HG03575 (cell line): ENCODE measurements around the gene MYO3B.
"Not testable (repeated sequence)": the region's sequence is repeated elsewhere in the genome, so short reads cannot be mapped to it uniquely, and the experiment has no call there.

Experiments used
- ATAC-seq: cut with Tn5 transposase; IDR thresholded peaks from one replicate; pipeline ENCODE4 v1.9.1; 2021; ENCODE audit not compliant: unreplicated experiment, insufficient number of reproducible peaks, low FRiP score; ENCODE audit errors: extremely low read depth

MYO3B gene

DNA sequence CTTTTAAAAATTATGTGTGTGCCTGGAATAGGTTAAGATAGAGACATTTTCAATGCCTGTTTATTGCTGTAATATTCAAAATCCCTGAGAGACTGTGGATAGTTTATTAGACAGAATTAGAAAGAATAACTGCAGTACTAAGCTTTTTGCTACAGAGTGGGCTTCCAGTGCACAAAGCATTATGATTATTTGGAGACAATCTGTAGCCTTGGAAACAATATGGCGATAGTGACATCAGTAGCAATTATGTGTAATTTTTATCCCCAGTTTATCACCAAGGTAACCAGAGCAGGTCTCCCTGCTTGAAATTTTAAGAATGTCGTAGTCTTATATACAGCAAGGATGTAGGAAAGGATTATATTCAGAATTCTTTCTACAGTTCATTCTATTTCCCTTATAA is 100.0 kb downstream of the MYO3B start:
- no peak for ATAC-seq

GRCh38 chr2:170279615-170280014 is 101.7 kb downstream of the MYO3B start:
- not testable (repeated sequence) for ATAC-seq

GRCh38 chr2:170282851-170283250 is 104.9 kb downstream of the MYO3B start:
- no peak for ATAC-seq

DNA sequence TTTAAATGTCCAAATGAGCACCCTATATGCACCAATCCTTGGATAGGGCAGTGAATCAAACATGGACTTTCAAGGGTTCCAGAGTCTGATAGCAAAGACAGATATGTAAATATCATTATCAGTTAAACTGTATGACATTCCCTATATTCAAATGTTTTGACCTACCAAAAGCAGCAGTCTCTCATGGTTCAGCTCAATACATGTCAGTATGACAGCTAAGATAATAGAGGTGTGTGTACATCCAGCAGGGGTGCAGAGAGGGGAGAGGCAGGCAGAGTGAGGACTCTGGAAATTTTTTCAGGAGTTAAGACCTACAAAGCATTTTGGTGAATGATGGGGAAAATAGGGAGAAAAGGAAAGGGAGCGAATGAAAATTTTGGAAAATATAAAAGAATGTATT is 106.3 kb downstream of the MYO3B start:
- no peak for ATAC-seq

GRCh38 chr2:170288859-170289258 is 110.9 kb downstream of the MYO3B start:
- no peak for ATAC-seq

DNA sequence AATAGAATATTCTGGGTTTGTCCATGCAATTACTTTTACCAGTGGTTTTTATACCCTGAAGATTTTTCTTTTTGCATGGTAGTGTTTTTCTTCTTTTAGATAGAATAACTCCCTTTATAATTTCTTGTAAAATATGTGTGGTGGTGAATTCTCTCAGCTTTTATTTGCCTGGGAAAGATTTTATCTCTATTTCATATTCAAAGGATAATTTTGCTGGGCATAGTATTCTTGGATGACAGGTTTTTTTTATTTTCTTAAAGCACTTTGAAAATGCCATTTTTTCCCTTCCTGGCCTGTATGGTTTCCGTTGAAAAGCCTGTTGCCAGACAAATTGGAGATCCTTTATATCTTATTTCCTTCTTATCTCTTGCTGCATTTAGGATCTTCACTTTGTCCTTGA is 113.5 kb downstream of the MYO3B start:
- no peak for ATAC-seq

- ATAC-seq = no peak
Observed at GRCh38 chr2:170292415-170292814, 114.5 kb downstream of the MYO3B start.

DNA sequence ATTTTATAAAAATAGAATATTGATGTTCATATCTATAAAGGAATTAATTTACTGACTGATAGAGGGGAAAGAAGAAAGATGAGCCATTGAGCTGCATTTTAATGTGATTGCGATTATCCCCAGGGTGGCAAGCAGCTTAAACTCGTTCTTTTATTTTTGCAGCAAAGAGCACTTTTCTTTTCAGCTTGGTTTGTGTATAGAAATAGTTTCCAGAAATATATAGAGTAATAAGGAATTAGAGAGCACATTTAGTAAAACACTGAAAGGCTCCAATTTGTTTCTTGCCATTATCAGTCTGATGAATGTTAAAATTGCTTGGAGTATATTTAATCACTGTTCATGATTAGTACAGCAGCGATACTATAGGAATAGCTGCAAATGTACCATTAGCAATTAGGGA is 119.5 kb downstream of the MYO3B start:
- no peak for ATAC-seq

- ATAC-seq = peak; percentile 82
Observed at GRCh38 chr2:170298115-170298514, 120.2 kb downstream of the MYO3B start.

- no peak for ATAC-seq
Observed at GRCh38 chr2:170298861-170299429, 121.0 kb downstream of the MYO3B start.

- no peak for ATAC-seq
Observed at GRCh38 chr2:170300993-170301392, 123.0 kb downstream of the MYO3B start.

DNA sequence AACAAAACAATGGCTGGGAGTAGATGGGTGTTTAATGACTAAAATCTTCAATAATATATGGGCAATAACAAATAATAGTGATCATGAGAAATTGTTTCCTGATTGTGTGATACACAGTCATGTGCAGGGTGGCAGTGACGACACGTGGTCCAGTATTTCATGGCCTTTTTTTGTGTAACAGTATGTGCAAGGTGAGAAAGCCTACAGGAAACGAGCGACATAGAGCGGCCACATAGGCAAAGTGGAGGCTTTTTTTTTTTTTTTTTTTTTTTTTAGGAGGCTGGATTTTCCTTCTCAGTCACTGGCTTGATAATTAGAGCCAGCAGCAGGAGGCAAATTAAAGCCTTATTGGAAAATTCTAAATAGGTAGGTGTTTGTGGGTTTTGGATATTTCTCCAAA is 123.7 kb downstream of the MYO3B start:
- no peak for ATAC-seq

DNA sequence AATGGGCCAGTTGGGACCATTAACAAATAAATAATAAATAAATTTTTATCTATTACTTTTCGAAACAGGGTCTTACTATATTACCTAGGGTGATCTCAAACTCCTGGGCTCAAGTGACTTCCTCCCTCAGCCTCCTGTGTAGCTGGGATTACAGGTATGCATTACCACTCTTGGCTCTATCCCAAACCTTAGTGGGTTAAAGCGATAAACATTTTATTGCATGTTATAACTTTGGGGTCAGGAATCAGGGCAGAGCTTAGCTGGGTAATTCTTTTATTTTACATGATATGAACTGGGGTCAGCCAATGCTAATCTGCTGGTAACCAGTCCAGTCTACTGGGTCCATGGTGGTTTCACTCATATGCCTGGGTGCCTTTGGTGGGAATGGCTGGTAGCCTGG is 127.8 kb downstream of the MYO3B start:
- ATAC-seq = no peak

DNA sequence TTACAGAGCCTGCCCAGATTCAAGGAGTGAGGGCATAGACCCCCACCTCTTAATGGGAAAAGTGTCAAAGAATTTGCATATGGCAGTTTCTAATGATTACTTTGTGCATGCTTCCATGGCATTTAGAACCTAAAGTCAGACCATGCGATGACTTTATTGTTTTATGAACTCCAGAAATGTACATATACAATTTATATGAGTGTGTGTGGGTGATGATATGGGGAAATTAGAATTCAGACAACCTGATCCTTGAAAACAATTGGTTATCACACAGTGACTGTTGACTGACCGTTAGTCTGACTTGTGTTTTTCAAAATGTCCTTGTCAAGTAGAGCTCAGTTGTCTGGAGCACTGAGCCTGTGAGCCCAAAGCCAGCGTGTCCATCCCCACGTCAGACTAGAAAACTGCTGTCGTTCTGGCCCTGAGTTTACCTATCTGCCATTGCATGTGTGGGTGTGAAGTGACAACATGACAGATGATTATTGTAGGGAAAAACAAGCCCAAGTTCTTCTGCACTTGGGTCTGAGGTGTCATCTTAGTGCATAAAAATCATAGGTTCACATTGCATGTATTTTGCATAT is 128.4 kb downstream of the MYO3B start:
- no peak for ATAC-seq

- ATAC-seq = no peak
Observed at GRCh38 chr2:170307052-170307451, 129.1 kb downstream of the MYO3B start.

DNA sequence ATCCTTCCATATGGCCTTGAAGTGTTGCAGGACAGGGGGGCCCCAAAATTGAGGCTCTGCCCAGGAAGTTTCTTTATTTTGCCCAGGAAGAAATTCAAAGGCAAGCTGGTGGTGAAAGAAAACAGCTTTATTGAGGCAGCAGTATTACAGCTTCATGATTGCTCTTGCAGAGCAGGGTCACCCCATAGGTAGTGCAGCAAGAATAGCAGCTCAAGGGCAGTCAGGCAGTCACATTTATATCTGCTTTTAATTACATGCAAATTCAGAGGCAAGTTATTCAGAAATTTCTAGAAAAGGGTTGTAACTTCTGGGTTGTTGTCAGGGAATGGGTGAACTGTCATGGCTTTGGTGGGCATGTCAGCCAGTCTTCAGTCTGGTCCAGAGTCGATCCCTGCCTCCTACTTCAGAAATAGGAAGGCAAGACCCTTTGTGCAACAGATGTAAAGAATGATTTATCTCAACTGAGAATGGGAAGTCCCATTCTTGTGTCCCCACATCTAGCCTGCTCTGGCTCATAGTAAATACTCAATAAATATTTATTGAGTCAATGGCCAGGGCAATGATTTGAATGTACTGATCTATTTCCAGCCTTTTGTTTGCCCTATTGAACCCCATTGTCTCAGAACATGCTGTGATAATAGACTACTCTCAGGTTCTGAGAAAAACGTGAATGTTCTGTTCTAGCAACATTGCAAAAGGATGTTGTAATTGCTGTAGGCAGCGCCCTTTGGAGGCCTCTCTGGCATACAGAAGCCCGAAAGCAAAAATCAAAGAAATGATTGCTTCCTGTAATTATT is 129.8 kb downstream of the MYO3B start:
- no peak for ATAC-seq

DNA sequence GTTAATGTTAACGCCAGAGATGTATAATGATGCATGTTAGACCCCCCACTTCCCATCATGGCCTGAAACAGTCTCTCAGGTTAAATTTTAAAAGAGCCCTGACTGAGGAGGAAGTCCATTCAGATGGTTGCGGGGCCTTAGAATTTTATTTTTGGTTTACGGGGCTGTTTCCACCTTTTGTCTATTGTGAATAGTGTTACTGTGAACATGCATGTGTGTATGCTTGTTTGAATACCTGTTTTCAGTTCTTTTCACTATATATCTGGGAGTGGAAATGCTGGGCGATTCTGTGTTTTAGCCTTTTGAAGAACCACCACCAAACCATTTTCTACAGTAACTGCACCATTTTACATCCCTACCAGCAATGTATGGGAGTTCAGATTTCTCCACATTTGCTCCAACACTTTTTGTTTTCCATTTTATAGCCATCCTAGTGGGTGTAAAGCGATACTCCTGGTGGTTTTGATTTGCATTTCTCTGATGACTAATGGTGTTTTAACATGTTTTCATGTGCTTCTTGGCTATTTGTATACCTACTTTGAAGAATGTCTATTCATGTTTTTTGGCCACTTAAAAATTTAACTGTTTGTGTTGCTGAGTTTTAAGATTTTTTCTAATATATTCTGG is 133.0 kb downstream of the MYO3B start:
- ATAC-seq = no peak

- no peak for ATAC-seq
Observed at GRCh38 chr2:170313347-170313991, 135.5 kb downstream of the MYO3B start.

GRCh38 chr2:170313992-170314348 is 136.0 kb downstream of the MYO3B start:
- ATAC-seq = no peak
